GM12865 (cell line): ENCODE measurements around the gene KCNH4.

Source experiments
- DNase-seq: peaks from one replicate; pipeline ENCODE4 v3.0.0; 2010; ENCODE audit warnings: low read depth
- H3K4me3 ChIP-seq: 2 replicates; pipeline ENCODE4 v1.5.1; 2011; ENCODE audit warnings: mild to moderate bottlenecking, low read depth, low read length, control low read depth
- CTCF ChIP-seq: IDR thresholded peaks from 2 replicates; pipeline ENCODE4 v1.5.1; 2011; ENCODE audit warnings: low read length, control low read depth, low read depth, inconsistent platforms; ENCODE audit not compliant: insufficient read depth; ENCODE audit errors: missing control alignments

KCNH4 gene

DNA sequence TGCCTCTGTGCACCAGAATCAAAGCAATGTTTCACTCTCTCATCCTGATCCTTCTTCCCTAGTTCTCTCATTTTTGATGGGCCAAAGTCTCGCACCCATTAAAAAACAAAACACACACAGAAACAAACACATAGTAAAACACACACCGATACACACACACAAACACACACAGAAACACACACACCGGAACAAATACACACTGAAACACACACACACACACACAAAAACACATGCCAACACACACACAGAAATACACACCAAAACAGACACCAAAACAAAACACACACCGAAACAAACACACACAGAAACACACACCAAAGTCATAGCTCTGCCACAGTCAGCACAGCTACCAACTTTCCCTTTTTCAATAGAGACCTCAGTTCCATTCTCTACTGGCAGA is 49.7 kb downstream of the KCNH4 start:
- no peak for DNase-seq
- TF ChIP-seq CTCF = no peak
- H3K4me3 ChIP-seq = no peak overlapping the region

DNA sequence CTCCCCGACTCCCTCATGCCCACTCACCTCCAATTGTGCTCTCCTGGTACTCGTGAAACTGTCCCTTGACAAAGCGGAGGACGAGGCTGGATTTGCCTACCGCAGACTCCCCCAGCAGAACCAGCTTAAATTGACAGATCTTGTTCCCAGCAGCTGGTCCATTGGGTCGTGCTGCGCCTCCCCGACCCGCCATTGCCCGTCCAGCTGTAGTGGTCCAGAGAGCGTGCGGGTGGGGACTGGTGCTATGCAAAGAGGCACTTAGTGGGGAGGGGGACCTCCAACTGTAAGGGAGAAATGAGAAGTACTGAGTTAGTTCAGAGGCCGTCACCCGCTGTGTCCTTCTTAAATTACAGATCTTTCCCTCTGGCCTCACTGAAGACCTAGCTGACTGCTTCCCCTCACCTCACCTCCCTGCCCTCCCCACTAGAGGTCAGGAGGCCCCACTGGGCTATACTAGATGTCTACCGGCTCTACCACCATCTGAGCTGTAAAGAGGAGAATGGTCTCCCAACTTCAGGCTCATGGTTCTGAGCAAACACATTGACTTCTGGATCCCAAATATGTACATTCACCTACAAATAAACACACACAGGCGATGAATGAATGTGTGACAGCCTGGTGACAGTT is 50.5 kb downstream of the KCNH4 start:
- H3K4me3 ChIP-seq = no peak overlapping the region
- TF ChIP-seq CTCF = peak; percentile 8
- DNase-seq = no peak

DNA sequence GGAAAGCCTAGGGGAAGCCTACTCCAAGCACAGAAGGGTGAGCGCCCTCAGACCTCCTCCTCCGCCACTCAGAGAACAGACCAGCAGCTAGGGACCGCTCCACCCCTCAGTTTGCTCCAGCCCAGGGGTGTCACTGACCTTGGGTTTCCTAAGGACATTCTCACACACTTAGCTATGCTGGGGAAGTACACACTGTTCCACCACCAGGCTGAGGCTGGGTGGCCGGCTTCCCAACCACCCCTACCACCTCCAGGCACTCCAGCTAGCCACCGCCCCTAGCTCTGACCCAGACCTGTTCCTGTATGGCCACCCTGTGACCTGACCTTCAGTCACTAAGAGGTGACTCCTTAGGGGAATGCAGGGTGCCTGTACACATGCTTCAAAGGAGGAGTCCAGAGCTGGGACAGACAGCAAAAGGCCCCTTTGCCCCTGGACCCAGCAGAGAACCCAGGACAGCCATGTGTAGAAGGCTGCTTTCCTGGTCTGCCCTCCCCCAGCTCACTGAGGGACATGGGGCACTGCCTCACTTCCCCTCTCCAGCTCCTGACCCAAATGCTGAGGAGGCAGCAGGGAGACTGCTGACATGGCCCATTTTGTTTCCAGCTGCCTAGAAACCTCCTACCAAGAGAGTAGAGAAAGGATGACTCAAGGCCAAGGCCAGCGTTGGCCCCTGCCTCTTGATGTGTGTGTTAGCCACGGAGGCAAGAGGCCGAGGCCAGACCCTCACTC is 51.7 kb downstream of the KCNH4 start:
- no peak for DNase-seq
- H3K4me3 ChIP-seq = no peak overlapping the region
- no peak for TF ChIP-seq CTCF

- TF ChIP-seq CTCF = no peak
Measured at GRCh38 chr17:42127414-42127813, 53.5 kb downstream of the KCNH4 start.

DNA sequence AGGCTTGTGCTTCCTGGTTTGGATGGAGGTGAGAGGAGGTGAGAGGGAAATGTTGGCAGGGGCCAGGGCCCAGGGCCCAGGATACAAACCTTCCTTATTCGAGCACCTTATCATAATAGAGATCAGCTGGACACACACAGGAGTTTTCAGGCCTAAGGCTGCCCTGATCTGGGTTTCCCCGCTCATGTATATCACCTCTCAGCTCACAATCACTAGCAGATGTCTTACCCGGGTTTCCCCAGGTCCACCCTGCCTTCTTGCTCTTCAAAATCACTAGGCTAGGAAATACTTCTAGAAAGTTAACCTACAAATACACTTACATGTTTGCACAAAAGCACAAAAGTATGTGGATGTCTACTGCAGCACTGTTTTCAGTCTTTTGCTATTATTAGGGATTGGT is 54.1 kb downstream of the KCNH4 start:
- no peak for TF ChIP-seq CTCF
- DNase-seq = no peak
- no peak overlapping the region for H3K4me3 ChIP-seq

More at GRCh38 chr17:42127414-42127813, 53.5 kb downstream of the KCNH4 start:
- no peak overlapping the region for H3K4me3 ChIP-seq
- no peak for DNase-seq

GRCh38 chr17:42125565-42125964 is 55.4 kb downstream of the KCNH4 start:
- TF ChIP-seq CTCF = no peak
- no peak for DNase-seq
- no peak overlapping the region for H3K4me3 ChIP-seq
